Measurements from ENCODE around the gene KLHDC2. TPM values are rescaled to one million over a fixed set of nuclear protein-coding genes. Genes with fewer than 3 reads are reported as not detected.
"Not testable (repeated sequence)": the region's sequence is repeated elsewhere in the genome, so short reads cannot be mapped to it uniquely, and the experiment has no call there.

The KLHDC2 gene
- 52.9 TPM for total RNA-seq
- long read RNA-seq, full-length matches to known transcripts, result 259 of 292 reads
- long read RNA-seq, partial matches to known transcripts, result 6 of 292 reads
- long read RNA-seq, other reads (novel, unspliced or antisense), result 27 of 292 reads

- DNase-seq (ENCODE audit: low spot score), result peak; percentile 97
These were observed at the start of gene KLHDC2 for GRCh38 chr14:49767571-49768300. KLHDC2 (plus strand) TSS chr14:49768153; CDS start chr14:49768469, 316 bp downstream.

GRCh38 chr14:49720744-49721143 is 47.2 kb upstream of the KLHDC2 start:
- no peak for DNase-seq (ENCODE audit: low spot score)

- DNase-seq (ENCODE audit: low spot score), result not testable (repeated sequence)
These were observed 46.1 kb upstream of the KLHDC2 start for GRCh38 chr14:49721733-49722435.

GRCh38 chr14:49727171-49727570 is 40.8 kb upstream of the KLHDC2 start:
- no peak for DNase-seq (ENCODE audit: low spot score)

- DNase-seq (ENCODE audit: low spot score), result no peak
These were observed 35.1 kb upstream of the KLHDC2 start for GRCh38 chr14:49732896-49733295.

GRCh38 chr14:49733836-49734235 is 34.1 kb upstream of the KLHDC2 start:
- DNase-seq (ENCODE audit: low spot score), result no peak

- DNase-seq (ENCODE audit: low spot score), result not testable (repeated sequence)
These were observed 32.3 kb upstream of the KLHDC2 start for GRCh38 chr14:49735669-49736068.

GRCh38 chr14:49745191-49745590 is 22.8 kb upstream of the KLHDC2 start:
- DNase-seq (ENCODE audit: low spot score), result no peak

GRCh38 chr14:49746476-49746875 is 21.5 kb upstream of the KLHDC2 start:
- not testable (repeated sequence) for DNase-seq (ENCODE audit: low spot score)

GRCh38 chr14:49754570-49755097 is 13.3 kb upstream of the KLHDC2 start:
- DNase-seq (ENCODE audit: low spot score), result no peak

- DNase-seq (ENCODE audit: low spot score), result no peak
These were observed 12.6 kb upstream of the KLHDC2 start for GRCh38 chr14:49755378-49755777.

GRCh38 chr14:49761839-49762551 is 6.0 kb upstream of the KLHDC2 start:
- DNase-seq (ENCODE audit: low spot score), result no peak

- no peak for DNase-seq (ENCODE audit: low spot score)
These were observed 1.1 kb upstream of the KLHDC2 start for GRCh38 chr14:49766839-49767238.

- no peak for DNase-seq (ENCODE audit: low spot score)
These were observed 733 bp upstream of the KLHDC2 start for GRCh38 chr14:49767270-49767570.

GRCh38 chr14:49768301-49769121 is 558 bp downstream of the KLHDC2 start:
- DNase-seq (ENCODE audit: low spot score), result no peak

- no peak for DNase-seq (ENCODE audit: low spot score)
These were observed 1.2 kb downstream of the KLHDC2 start for GRCh38 chr14:49769171-49769570.

GRCh38 chr14:49769581-49770211 is 1.7 kb downstream of the KLHDC2 start:
- no peak for DNase-seq (ENCODE audit: low spot score)

GRCh38 chr14:49770212-49770817 is 2.4 kb downstream of the KLHDC2 start:
- DNase-seq (ENCODE audit: low spot score), result no peak

GRCh38 chr14:49771691-49772090 is 3.7 kb downstream of the KLHDC2 start:
- DNase-seq (ENCODE audit: low spot score), result not testable (repeated sequence)

GRCh38 chr14:49774106-49774505 is 6.2 kb downstream of the KLHDC2 start:
- DNase-seq (ENCODE audit: low spot score), result no peak

All from mesenteric fat pad (tissue), 1 donor.